ENCODE results near the gene CIB1.
"Not testable (repeated sequence)": the region's sequence is repeated elsewhere in the genome, so short reads cannot be mapped to it uniquely, and the experiment has no call there.

The CIB1 gene

DNA sequence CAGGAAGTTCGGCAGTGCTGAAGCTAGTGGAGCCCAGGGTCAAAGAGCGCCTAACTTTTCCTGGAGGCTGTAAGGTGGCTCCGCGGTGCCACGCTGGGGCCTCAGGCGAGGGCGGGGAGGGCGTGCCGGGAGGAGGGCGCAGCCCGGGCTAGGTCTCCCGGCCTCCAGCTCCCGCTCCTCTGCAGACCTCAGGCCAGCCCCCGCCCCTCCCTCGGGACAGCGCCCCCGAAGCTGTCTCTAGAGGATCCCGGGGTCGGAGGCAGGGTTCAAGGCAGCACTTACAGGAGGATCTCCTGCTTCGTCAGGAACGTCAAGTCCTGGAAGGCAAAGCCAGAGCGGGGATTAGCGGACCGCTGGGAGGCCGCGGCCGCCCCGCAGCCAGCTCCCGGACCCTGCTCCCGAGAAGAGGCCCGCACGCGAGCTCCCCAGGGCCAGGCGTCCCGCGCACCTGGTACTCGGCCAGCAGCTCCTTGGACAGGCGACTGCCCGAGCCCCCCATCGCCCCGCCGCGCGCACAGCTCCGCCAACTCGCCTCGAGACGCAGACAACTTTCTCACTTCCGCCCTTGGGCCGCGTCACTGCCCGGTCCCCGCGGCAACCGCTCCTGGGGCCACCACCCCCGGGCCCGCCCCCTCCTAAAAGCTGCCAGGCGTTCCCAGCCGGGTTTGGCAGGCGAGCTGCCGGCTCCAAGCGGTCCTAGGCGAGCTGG is at the start of gene CIB1:
Gene CIB1 (minus strand): TSS at position 555 of the 709 bp plus-strand sequence. CDS start 56 bp downstream, at position 499.
- peak; percentile 95 for DNase-seq

DNA sequence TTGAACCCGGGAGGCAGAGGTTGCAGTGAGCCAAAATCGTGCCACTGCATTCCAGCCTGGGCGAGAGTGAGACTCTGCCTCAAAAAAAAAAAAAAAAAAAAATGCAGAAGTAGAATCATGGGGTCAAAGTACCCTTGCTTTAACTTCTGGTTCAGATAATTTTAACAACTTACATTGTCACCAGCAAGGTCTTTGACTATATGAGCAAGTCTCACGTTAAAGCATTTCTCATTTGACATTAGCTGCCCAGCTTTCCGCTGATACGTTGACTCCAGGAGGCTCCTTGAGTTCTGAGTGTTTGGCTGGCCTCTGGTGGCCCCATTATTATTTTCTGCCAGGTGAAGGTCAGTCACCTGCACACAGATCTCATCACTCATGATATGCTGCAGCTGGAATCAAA is 47.9 kb upstream of the CIB1 start:
- not testable (repeated sequence) for DNase-seq

DNA sequence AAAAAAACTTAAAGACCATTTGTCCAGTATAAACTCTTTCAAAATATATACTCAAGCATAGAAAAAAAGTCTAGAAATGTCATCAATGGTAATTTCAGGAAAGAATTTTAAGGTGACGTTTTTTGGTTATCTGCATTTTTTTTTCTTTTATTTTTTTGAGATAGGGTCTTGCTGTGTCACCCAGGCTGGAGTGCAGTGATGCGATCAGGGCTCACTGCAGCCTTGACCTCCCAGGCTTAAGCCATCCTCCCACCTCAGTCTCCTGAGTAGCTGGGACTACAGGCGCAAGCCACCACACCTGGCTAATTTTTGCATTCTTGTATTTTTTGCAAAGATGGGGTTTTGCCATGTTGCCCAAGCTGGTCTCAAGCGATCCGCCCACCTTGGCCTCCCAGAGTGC is 47.0 kb upstream of the CIB1 start:
- not testable (repeated sequence) for DNase-seq

DNA sequence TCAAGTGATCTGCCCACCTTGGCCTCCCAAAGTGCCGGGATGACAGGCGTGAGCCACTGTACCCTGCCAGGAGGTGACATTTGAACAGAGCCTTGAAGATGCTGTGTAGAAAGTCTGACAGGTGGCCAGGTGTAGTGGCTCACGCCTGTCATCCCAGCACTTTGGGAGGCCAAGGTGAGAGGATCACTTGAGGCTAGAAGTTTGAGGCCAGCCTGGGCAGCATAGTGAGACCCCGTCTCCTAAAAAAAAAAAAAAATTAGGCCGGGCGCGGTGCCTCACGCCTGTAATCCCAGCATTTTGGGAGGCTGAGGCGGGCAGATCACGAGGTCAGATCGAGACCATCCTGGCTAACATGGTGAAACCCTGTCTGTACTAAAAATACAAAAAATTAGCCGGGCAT is 44.7 kb upstream of the CIB1 start:
- not testable (repeated sequence) for DNase-seq

DNA sequence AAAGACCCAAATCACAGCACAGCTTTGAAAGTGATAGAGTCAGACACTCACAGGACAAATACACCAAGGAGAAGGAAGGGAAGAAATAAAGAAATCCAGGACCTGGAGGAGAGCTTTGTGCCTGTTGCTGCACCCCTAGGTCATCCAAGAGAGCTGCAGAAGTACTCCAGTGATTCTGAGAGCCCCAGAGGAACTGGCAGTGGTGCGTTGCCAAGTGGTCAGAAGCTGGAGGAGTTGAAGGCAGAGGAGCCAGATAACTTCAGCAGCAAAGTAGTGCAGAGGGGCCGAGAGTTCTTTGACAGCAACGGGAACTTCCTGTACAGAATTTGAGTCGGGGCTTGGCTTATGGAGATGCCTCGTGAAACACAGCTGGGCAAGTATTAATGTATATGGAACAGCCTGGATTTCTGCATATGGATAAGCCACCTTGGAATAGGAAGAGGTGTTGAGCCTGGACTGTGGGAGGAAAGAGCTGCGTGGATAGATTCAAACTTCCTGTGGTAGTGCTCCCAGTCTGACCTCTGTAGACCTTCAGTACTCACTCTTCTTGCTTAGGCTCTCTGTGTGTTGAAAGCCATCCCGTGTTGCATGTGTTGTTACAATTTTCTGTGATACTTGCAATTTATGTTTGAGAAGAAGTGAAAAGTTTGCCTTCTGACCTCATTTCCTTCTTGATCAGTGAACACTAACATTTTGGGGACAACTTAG is 37.9 kb upstream of the CIB1 start:
- no peak for DNase-seq

DNA sequence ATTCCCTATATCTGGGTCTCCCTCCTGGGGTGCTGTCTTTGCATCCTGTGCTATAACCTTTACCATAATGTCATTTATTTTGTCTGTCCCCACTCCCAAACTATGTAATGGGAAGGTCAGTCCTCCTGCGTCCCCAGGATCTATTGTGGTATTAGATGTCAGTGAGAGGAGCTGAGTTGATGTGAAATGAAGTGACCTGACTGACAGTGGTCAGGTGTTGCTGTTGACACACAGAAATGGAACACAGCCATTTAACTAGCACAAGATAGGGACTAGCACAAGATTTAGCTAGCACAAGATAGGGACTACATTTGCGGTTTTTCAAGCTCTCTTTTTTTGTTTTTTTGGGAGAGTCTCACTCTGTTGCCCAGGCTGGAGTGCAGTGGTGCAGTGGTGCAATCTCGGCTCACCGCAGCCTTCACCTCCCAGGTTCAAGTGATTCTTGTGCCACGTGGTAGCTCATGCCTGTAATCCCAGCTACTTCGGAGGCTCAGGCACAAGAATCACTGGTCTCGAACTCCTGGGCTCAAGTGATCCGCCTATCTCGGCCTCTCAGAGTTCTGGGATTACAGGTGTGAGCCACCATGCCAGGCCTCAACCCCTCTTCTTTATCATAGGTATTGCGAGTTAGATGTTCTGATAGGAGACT is 36.9 kb upstream of the CIB1 start:
- DNase-seq = no peak

DNA sequence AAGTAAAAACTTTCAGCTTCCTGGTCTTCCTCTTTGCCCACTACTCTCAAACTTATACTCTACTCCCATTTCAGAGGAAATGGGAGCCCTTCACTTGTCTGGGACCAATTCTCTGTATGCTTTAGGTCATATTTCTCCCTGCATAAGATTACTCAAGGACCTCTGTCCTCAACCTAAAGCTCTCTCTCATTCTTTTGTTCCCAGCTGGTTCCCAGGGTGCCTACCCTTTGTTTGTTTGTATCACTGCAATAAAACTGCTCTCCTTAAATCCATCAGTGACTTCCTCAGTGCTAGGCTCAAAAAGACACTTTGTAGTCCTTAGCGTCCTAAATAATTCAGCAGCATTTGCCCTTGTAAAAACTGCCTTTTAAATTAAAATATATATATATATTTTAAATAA is 34.7 kb upstream of the CIB1 start:
- DNase-seq = no peak

DNA sequence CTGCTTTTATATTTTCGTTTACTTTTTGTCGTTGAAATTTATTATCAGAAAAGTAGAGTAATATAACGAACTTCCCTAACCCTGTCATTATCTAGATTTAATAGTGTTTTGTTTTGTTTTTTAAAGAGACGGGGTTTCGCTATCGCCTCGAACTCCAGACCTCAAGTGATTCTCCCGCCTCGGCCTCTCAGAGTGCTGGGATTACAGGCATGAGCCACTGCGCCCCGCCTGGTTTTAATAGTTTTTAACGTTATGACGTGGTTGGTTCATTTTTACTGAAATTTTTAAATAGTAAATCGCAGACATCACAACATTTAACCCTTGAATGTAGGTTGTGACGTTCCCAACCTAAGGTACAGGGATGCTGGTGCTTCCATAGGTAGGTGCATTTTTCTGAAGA is 32.7 kb upstream of the CIB1 start:
- peak; percentile 9 for DNase-seq

DNA sequence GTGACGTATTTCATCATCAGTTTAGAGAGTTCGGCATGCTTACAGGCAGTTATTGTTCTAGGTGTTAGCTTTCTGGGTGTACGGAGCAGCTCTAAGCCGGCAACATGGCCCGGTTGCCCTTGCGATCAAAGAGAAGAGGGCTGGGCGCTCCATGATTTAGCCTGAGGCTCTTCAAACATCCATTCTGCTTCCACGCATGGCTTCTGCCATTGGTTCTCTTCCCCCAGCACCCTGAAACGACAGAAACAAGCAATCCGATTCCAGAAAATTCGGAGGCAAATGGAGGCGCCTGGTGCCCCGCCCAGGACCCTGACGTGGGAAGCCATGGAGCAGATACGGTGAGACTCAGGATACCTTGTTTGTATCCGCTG is 32.3 kb upstream of the CIB1 start:
- DNase-seq = peak; percentile 40

DNA sequence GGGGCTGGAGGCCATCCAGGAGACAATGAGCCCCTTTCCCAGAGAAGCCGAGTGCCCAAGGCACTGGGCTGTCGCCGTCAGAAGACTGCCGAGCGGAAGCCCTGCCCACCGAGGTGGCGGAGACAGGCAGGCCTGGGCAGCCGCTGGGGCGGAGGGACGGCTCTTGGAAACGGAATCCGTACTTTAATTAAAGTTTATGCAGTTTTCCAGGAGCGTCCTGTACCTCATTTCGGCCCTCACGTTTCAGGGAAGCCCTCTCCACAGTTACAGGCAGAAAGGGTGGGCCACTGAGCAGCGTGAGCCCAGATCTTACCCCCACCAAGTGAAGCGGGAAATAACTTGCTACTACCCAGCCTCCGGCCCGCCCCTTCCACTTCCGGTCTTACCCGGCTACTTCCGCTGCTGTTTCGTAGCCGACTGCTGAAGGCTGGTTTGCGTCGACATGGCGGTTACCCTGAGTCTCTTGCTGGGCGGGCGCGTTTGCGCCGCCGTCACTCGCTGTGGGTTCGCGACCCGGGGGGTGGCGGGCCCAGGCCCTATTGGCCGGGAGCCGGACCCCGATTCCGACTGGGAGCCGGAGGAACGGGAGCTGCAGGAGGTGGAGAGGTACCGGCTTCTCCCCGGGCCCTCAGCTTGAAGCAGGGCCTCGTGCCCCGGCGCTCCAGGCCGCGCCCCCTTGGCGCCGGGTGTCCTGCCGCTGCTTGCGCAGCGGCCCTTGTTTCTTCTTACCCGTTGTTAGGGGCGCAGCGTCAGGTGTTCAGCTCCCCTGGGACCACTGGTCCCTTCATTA is 31.7 kb upstream of the CIB1 start, which contains the start of gene NGRN:
Gene NGRN (plus strand): TSS at position 402 of the 790 bp plus-strand sequence. CDS start 41 bp downstream, at position 443.
- peak; percentile 89 for DNase-seq

DNA sequence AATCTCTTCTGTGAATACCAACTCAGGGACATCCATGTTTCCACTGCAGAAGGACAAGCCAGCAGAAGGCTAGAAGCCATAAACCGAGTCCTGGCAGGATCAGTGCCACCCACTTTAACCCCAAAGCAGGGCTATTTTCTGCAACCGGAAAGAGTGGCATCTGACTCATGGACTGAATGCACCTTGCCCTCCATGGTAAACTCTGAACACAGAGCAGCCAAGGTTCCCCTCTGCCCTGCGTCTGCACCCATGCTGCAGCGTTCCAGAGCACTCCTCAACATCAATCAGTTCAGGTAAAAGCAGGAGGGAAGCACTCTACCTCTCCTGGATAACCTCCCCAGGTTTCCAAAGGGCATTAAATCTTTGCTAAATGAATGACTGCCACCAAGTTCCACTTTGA is 30.9 kb upstream of the CIB1 start:
- DNase-seq = no peak

DNA sequence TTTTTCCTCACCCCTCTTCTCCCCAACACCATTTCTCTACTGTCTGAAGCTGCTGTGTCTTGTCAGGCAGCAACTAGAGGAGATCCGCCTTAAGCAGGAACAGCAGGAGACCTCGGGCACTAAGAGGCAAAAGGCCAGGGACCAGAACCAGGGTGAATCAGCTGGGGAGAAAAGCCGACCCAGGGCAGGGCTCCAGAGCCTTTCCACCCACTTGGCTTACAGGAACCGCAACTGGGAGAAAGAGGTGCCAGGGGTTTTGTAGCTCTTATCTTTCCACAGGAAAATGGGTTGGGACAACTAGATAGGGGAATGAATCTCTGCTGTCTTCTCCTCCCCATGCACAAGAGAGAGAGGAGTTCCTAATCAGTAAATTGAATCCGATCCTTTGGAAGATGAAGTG is 28.7 kb upstream of the CIB1 start:
- no peak for DNase-seq

DNA sequence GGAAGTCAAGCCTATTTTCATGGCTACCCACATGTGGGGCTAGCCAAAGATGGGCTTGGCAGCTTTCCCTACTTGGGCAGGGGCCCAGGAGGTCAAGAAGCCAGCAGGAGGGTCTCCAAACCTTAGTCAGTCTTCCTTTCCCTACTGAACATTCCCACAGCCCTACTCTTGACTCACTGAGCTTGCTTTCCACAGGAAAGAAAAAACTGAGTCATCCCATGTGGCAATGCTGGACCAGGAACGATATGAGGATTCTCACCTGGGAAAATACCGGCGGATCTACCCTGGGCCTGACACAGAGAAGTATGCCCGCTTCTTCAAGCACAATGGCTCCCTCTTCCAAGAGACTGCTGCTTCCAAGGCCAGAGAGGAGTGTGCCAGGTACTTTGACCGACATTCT is 28.1 kb upstream of the CIB1 start:
- DNase-seq = no peak

DNA sequence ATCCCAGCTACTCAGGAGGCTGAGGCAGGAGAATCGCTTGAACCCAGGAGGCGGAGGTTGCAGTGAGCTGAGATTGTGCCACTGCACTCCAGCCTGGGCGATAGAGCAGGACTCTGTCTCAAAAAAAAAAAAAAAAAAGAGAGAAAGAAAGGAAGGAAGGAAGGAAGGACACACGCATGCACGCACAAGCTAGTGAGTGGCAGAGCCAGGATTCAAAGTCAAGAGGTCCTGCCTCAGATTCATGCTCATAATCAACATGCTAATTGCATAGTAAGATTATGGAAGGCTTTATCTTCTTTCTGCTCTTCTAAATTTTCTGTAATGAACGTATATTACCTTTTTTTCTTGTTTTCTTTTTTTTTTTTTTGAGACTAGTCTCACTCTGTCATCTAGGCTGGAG is 27.0 kb upstream of the CIB1 start:
- DNase-seq = not testable (repeated sequence)

DNA sequence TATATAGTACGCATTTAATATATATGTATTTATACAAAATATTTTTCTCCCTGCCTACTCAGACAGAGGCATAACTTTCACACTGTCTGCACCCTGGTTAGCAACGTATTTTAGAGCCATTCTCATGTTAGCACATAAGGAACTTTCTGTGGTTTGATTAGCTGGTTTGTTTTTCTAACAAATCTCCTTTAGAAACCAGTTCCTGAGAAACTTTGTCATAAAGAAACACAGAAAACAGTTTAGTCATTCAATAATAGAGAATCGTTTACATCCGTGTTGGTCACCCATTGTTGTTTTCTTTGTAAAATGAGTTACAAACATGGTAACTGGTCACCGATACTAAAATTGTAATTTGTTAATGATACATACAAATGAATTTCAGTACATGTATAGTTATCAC is 25.8 kb upstream of the CIB1 start:
- DNase-seq = no peak

DNA sequence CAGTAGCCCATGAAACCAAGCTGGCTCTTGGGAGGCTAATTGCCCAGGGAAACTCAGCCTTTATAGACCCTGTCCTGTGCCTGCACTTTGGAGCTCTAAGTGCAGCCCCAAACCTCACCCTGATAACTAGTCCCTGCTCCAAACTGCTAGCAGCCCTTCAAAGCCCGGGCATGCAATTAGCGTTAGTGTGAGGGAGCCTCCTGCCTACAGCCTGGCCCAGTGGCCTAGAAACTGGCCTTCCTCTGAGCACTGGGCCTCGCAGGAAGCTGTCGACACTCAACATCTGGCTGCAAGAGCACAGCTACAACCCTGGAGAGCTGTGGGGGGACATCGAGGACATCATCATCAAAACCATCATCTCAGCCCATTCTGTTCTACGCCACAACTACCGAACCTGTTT is 24.0 kb upstream of the CIB1 start:
- DNase-seq = no peak

DNA sequence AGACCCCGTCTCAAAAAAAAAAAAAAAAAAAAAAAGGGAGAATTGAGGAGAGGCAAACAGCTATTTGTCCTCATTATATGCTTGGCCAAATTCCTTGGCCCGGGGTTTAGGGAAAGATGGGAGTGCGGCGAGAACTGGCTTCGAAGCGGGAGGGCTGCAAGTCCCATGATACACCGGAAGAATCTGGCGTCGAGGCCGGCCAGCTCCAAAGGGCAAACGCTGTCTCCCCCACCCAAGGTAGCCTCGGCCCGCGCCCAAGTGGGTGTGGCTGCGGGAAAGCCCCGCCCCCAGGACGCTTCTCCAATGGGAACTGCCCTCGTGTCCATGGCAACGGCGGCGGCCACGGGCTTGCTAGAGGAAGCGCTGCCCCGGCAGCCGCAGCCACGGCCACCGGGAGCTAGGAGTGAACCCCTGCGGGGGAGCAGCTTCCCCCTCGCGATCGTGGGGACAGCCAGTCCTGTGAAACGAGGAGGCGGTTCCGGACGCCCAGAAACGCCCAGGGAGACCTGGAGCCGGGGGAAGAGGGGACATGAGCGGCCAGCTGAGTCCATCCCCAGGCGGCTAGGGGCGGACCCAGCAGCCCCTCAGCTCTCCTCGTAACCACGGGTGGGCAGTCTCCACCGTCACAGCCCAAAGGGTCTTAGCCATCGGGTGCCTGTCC is 15.6 kb upstream of the CIB1 start, which contains the start of gene TTLL13:
Gene TTLL13 (plus strand): TSS at position 354 of the 661 bp plus-strand sequence. CDS start 1,075 bp downstream, outside the sequence.
- DNase-seq = peak; percentile 84

DNA sequence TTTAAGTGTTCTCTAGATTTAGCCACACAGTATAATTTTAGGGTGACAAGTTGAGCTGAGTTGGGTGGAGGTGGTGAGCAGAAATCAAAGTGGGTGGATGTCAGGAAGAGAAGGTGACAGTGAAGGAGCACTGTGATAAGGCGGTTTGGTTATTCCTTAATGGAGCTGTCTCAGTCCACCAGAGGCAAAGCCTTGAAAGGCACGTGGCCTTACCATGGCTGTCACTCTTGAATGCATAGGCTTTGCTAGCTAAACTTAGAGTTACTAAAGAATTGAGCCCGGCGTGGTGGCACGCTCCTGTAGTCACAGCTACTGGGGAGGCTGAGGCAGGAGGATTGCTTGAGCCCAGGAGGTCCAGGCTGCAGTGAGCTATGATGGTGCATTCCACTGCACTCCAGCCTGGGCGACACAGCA is 15.1 kb upstream of the CIB1 start:
- no peak for DNase-seq

DNA sequence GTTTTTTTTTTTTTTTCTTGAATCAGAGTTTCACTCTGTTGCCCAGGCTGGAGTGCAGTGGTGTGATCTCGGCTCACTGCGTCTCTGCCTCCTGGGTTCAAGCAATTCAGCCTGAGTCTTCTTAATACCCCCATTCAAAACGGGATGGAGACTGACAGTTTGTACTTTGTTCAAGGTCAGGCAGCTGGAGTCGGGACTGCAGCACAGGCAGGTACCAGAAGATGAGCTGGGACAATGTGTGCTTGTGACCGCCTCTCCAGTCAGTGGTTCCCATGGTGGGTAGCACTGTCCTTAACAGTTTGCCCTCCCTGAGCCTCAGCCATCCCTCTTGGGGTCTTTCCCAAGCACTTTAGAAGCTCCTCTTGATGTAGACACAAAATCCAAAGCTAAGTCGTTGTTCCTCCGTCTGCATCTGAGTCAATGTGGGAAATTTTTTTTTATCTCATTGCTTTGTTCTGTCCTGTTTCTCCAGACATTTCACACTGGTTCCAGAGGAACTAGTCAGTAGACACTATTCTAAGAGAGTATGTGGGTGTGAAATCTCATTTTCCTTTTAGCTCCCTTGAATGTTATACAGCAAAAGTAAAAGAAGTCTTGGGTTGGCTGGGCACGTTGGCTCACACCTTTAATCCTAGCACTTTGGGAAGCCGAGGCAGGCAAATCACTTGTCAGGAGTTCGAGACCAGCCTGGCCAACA is 10.3 kb upstream of the CIB1 start:
- DNase-seq = no peak

DNA sequence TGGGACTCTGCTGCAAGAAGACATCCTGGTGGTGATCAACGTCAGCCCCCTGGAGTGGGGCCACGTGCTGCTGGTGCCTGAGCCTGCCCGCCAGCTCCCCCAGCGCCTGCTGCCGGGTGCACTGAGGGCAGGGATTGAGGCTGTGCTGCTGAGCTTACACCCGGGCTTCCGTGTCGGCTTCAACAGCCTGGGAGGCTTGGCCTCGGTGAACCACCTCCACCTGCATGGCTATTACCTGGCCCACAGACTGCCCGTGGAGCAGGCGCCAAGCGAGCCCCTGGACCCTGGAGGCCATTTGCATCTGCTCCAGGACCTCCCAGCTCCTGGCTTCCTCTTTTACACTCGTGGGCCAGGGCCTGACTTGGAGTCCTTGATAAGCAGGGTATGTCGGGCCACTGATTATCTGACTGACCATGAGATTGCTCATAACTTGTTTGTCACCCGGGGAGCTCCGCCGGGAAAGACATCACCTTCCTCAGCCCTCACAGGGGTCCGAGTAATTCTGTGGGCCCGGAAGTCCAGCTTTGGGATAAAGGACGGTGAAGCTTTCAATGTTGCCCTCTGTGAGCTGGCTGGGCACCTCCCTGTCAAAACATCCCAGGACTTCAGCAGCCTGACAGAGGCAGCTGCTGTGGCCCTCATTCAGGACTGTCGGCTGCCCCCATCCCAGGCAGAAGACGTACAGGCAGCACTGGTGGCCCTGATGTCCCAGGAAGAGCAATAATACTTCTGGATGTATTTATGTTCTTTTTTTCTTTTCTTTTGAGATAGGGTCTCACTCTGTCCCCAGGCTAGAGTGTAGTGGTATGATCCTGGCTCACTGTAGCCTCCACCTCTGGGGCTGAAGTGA is 7.8 kb upstream of the CIB1 start:
- no peak for DNase-seq

DNA sequence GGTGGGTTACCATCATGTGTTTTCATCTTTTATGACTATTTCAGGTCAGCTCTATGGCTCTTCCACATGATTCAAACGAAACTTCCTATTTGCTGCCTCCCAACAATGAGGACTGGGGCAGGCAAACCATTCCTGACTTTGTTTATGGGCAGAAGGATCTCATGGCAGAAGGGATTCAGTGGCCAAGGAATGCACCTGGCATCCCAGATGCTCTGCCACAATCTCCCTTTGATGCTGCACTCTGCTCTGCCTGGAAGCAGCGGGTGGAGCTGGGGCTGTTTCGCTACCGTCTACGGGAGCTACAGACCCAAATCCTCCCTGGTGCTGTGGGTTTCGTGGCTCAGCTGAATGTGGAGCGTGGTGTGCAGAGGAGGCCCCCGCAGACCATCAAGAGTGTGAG is 7.1 kb upstream of the CIB1 start:
- DNase-seq = no peak

Data from stimulated activated CD4-positive, alpha-beta T cell treated with anti-CD3 and anti-CD28 coated beads, Interleukin-12 subunit alpha, Interleukin-12 subunit beta, amount 100 ng/mL, for 4 hours (primary cell).